Measurements from ENCODE around the gene SST. TPM values are rescaled to one million over a fixed set of nuclear protein-coding genes. Genes with fewer than 3 reads are reported as not detected.

SST gene
- total RNA-seq, 1 donor from 2014 or later = not detected

- Histone ChIP-seq H3K9me3 (no peaks in the 10 kb centered on the region), H3K27me3 (no peaks in the 10 kb centered on the region)
- intact Hi-C loops (cut with DNase I) = loop anchor here (5.0 to 10.0 kb wide), 2 partner anchors 489 to 1096 kb away; no protein-coding TSS in a partner anchor
Observed at GRCh38 chr3:187713504-187713903, 43.3 kb upstream of the SST start.

GRCh38 chr3:187709155-187709554 is 39.0 kb upstream of the SST start:
- no peaks in the 10 kb centered on the region for H3K4me1 ChIP-seq
- no peak for TF ChIP-seq CTCF (IDR thresholded peaks at IDR 0.05)
- intact Hi-C loops (cut with DNase I) = no loop called here
- no peak for DNase-seq (ENCODE audit: low spot score in 2 of 2)
- no peaks in the 10 kb centered on the region for H3K36me3 ChIP-seq
- no peaks in the 10 kb centered on the region for H3K27me3 ChIP-seq
- H3K4me3 ChIP-seq = no peak overlapping the region
- H3K9me3 ChIP-seq = no peaks in the 10 kb centered on the region
- no peak overlapping the region for H3K27ac ChIP-seq

More at GRCh38 chr3:187713504-187713903, 43.3 kb upstream of the SST start:
- H3K27ac ChIP-seq = no peak overlapping the region
- no peaks in the 10 kb centered on the region for H3K4me1 ChIP-seq
- H3K36me3 ChIP-seq = no peaks in the 10 kb centered on the region
- no peak for TF ChIP-seq CTCF (IDR thresholded peaks at IDR 0.05)
- DNase-seq (ENCODE audit: low spot score in 2 of 2) = no peak
- H3K4me3 ChIP-seq = no peak overlapping the region

GRCh38 chr3:187708696-187709095 is 38.5 kb upstream of the SST start:
- Histone ChIP-seq H3K27me3 (no peaks in the 10 kb centered on the region), H3K9me3 (no peaks in the 10 kb centered on the region), H3K27ac (no peak overlapping the region), H3K36me3 (no peaks in the 10 kb centered on the region), H3K4me1 (no peaks in the 10 kb centered on the region), H3K4me3 (no peak overlapping the region)
- no peak for DNase-seq (ENCODE audit: low spot score in 2 of 2)
- intact Hi-C loops (cut with DNase I) = no loop called here
- TF ChIP-seq CTCF (IDR thresholded peaks at IDR 0.05) = no peak

- no peaks in the 10 kb centered on the region for H3K9me3 ChIP-seq
- H3K27ac ChIP-seq = no peak overlapping the region
- no peak overlapping the region for H3K4me3 ChIP-seq
- TF ChIP-seq CTCF (IDR thresholded peaks at IDR 0.05) = no peak
- no peaks in the 10 kb centered on the region for H3K36me3 ChIP-seq
- no peaks in the 10 kb centered on the region for H3K4me1 ChIP-seq
- DNase-seq (ENCODE audit: low spot score in 2 of 2) = no peak
- H3K27me3 ChIP-seq = no peaks in the 10 kb centered on the region
- intact Hi-C loops (cut with DNase I) = no loop called here
Observed at GRCh38 chr3:187706971-187707370, 36.8 kb upstream of the SST start.

GRCh38 chr3:187705164-187705563 is 35.0 kb upstream of the SST start:
- no peak for TF ChIP-seq CTCF (IDR thresholded peaks at IDR 0.05)
- H3K27ac ChIP-seq = no peak overlapping the region
- H3K4me1 ChIP-seq = no peaks in the 10 kb centered on the region
- DNase-seq (ENCODE audit: low spot score in 2 of 2) = no peak
- H3K4me3 ChIP-seq = no peak overlapping the region
- intact Hi-C loops (cut with DNase I) = no loop called here
- H3K9me3 ChIP-seq = no peaks in the 10 kb centered on the region
- no peaks in the 10 kb centered on the region for H3K36me3 ChIP-seq
- no peaks in the 10 kb centered on the region for H3K27me3 ChIP-seq

GRCh38 chr3:187702507-187703033 is 32.4 kb upstream of the SST start, which contains the start of gene RTP2:
Gene RTP2, minus strand, starts transcription at chr3:187702557. Its CDS starts 429 bp downstream, at chr3:187702128.
- H3K4me1 ChIP-seq = no peaks in the 10 kb centered on the region
- no peak for TF ChIP-seq CTCF (IDR thresholded peaks at IDR 0.05)
- DNase-seq (ENCODE audit: low spot score in 2 of 2) = no peak
- H3K27ac ChIP-seq = no peak within 1 kb of the TSS
- H3K27me3 ChIP-seq = no peaks in the 10 kb centered on the region
- intact Hi-C loops (cut with DNase I) = no loop called here
- no peaks in the 10 kb centered on the region for H3K36me3 ChIP-seq
- H3K9me3 ChIP-seq = no peaks in the 10 kb centered on the region
- no peak within 1 kb of the TSS for H3K4me3 ChIP-seq

All from ascending aorta (tissue), 2 donors.